Left colon (tissue), 2 donors: ENCODE measurements around the gene PXMP4. TPM values are rescaled to one million over a fixed set of nuclear protein-coding genes. Genes with fewer than 3 reads are reported as not detected.

Experiments used
- total RNA-seq, 2 donors: library from RNA; stranded (reverse); fragmentation: NEBNext Ultra II Directional; extraction: Animal tissue kit (Norgen Biotek cat#: 25700); gene quantifications; one replicate each; pipeline ENCODE4 v1.2.1, GENCODE V29; 2021
- donor health status: DM: no; HTN: no; CAD: no.
- donor health status: DM: yes; HTN: yes; CAD: no.

PXMP4 gene
- total RNA-seq, 2 donors from 2014 or later = 13.4 to 22.2 TPM

Other genes with a start within 250 kb of the PXMP4 start
- gene CBFA2T2, start 230.2 kb downstream of the PXMP4 start, total RNA-seq = 10 to 100 TPM; 26.9 to 27.3 TPM
- gene C20orf144, start 58.0 kb downstream of the PXMP4 start, total RNA-seq = not detected
- 1 to 10 TPM; 3.5 to 3.8 TPM for gene ACTL10, start 53.4 kb downstream of the PXMP4 start, total RNA-seq
- 10 to 100 TPM; 38.5 to 54.1 TPM for gene NECAB3, start 45.9 kb downstream of the PXMP4 start, total RNA-seq
- 1 to 10 TPM; 2.6 to 5.9 TPM for gene E2F1, start 33.9 kb downstream of the PXMP4 start, total RNA-seq
- gene ZNF341, start 11.7 kb upstream of the PXMP4 start, total RNA-seq = 1 to 10 TPM; 4.2 to 4.9 TPM
- 100 to 1,000 TPM; 166 to 233 TPM for gene CHMP4B, start 91.0 kb upstream of the PXMP4 start, total RNA-seq